HEK293T (cell line): ENCODE results near the gene EFR3B.
"Not testable (repeated sequence)": the region's sequence is repeated elsewhere in the genome, so short reads cannot be mapped to it uniquely, and the experiment has no call there.

Experiments
- ARNT ChIP-seq: fragments of 450-650 bp; IDR thresholded peaks from 2 replicates; pipeline ENCODE4 v1.6.1; 2017; ENCODE audit warnings: mild to moderate bottlenecking
- BHLHE40 ChIP-seq: fragments of 450-650 bp; IDR thresholded peaks from 2 replicates; pipeline ENCODE4 v1.6.1; 2016; ENCODE audit warnings: mild to moderate bottlenecking, moderate library complexity, borderline replicate concordance
- FOXK2 ChIP-seq: fragments of 450-650 bp; IDR thresholded peaks from 2 replicates; pipeline ENCODE4 v1.6.1; 2016; ENCODE audit warnings: mild to moderate bottlenecking
- NFRKB ChIP-seq: fragments of 450-650 bp; IDR thresholded peaks from 2 replicates; pipeline ENCODE4 v1.6.1; 2016; ENCODE audit warnings: mild to moderate bottlenecking, moderate library complexity
- SP1 ChIP-seq: fragments of 450-650 bp; IDR thresholded peaks from 2 replicates; pipeline ENCODE4 v1.6.1; 2017
- SUZ12 ChIP-seq: fragments of 450-650 bp; IDR thresholded peaks from 2 replicates; pipeline ENCODE4 v1.6.1; 2016; ENCODE audit warnings: mild to moderate bottlenecking
- ZNF384 ChIP-seq: fragments of 450-650 bp; IDR thresholded peaks from 2 replicates; pipeline ENCODE4 v1.6.1; 2016
- TF ChIP-seq, protein P1 (sequence below): fragments of 450-650 bp; IDR thresholded peaks from 2 replicates; pipeline ENCODE4 v1.6.1; 2016

DNA sequence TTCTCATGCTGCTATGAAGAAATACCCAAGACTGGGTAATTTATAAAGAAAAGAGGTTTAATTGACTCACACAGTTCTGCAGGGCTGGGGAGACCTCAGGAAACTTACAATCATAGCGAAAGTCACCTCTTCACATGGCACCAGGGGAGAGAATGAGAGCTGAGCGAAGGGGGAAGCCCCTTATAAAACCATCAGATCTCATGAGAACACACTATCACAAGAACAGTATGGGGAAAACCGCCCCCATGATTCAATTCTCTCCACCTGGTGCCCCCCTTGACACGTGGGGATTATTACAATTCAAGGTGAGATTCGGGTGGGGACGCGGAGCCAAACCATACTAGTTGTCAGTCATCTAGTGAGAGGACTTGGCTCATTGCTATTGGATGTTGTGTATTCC is 60.5 kb downstream of the EFR3B start:
- TF ChIP-seq ZNF384, FOXK2, ARNT, BHLHE40, SP1, SUZ12, NFRKB: not testable (repeated sequence)
- TF ChIP-seq, protein P1, sequence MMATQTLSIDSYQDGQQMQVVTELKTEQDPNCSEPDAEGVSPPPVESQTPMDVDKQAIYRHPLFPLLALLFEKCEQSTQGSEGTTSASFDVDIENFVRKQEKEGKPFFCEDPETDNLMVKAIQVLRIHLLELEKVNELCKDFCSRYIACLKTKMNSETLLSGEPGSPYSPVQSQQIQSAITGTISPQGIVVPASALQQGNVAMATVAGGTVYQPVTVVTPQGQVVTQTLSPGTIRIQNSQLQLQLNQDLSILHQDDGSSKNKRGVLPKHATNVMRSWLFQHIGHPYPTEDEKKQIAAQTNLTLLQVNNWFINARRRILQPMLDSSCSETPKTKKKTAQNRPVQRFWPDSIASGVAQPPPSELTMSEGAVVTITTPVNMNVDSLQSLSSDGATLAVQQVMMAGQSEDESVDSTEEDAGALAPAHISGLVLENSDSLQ = not testable (repeated sequence)
